ENCODE results near the gene MLC1. TPM values are rescaled to one million over a fixed set of nuclear protein-coding genes. Genes with fewer than 3 reads are reported as not detected.

Gene MLC1
- polyA plus RNA-seq, 3 donors from 2014 or later: 64.8 to 123 (median 71.7) TPM

- Mint-ChIP-seq H3K4me1 (peaks cover 0 to 15% of the 10 kb centered on the region in 2 donors), H3K9me3 (peaks cover 0 to 1% (median 0%) of the 10 kb centered on the region in 6 donors), H3K27ac (no peak overlapping the region), H3K27me3 (ENCODE audit: low read depth in 3 of 3) (peaks cover under 1 to 10% (median 6%) of the 10 kb centered on the region in 3 donors), H3K36me3 (no peaks in the 10 kb centered on the region), H3K4me3 (peak overlapping the region in 1 of 5 donors; percentile 3)
- DNase-seq: no peak
Measured at GRCh38 chr22:50014053-50014501, 71.1 kb downstream of the MLC1 start.

GRCh38 chr22:50012211-50013181 is 72.7 kb downstream of the MLC1 start, which contains the start of gene IL17REL:
Gene IL17REL (minus strand): TSS chr22:50012765. CDS start chr22:50012646, 119 bp downstream.
- H3K27me3 Mint-ChIP-seq (ENCODE audit: low read depth in 3 of 3): peaks cover 4 to 12% (median 6%) of the 10 kb centered on the region in 3 donors
- H3K4me1 Mint-ChIP-seq: peaks cover 0 to 4% of the 10 kb centered on the region in 2 donors
- no peaks in the 10 kb centered on the region for H3K36me3 Mint-ChIP-seq
- peak within 1 kb of the TSS in 3 of 6 donors; percentile 16 to 53 (median 25) for H3K27ac Mint-ChIP-seq
- no peak for DNase-seq
- H3K4me3 Mint-ChIP-seq: peak within 1 kb of the TSS in 1 of 5 donors; percentile 60
- peaks cover 0 to 1% (median 0%) of the 10 kb centered on the region in 6 donors for H3K9me3 Mint-ChIP-seq

GRCh38 chr22:50011447-50012210 is 73.6 kb downstream of the MLC1 start:
- DNase-seq: no peak
- peaks cover 0 to 1% (median 0%) of the 10 kb centered on the region in 6 donors for H3K9me3 Mint-ChIP-seq
- peaks cover 6 to 12% (median 7%) of the 10 kb centered on the region in 3 donors for H3K27me3 Mint-ChIP-seq (ENCODE audit: low read depth in 3 of 3)
- H3K27ac Mint-ChIP-seq: peak overlapping the region in 3 of 6 donors; percentile 16 to 53 (median 25)
- peak overlapping the region in 1 of 5 donors; percentile 60 for H3K4me3 Mint-ChIP-seq
- H3K36me3 Mint-ChIP-seq: no peaks in the 10 kb centered on the region
- peaks cover 0 to 4% of the 10 kb centered on the region in 2 donors for H3K4me1 Mint-ChIP-seq

- DNase-seq: peak; percentile 32 to 51 (median 34)
- no peaks in the 10 kb centered on the region for H3K36me3 Mint-ChIP-seq
- H3K4me3 Mint-ChIP-seq: peak overlapping the region in 1 of 5 donors; percentile 60
- H3K9me3 Mint-ChIP-seq: peaks cover 0 to 1% (median 0%) of the 10 kb centered on the region in 6 donors
- H3K4me1 Mint-ChIP-seq: peaks cover 0 to 4% of the 10 kb centered on the region in 2 donors
- H3K27me3 Mint-ChIP-seq (ENCODE audit: low read depth in 3 of 3): peaks cover 6 to 12% (median 7%) of the 10 kb centered on the region in 3 donors
- H3K27ac Mint-ChIP-seq: peak overlapping the region in 1 of 6 donors; percentile 16
Measured at GRCh38 chr22:50010676-50011446, 74.4 kb downstream of the MLC1 start.

GRCh38 chr22:50009765-50010675 is 75.2 kb downstream of the MLC1 start:
- H3K27ac Mint-ChIP-seq: no peak overlapping the region
- no peak for DNase-seq
- peak overlapping the region in 2 of 5 donors; percentile 2 to 30 for H3K4me3 Mint-ChIP-seq

More at GRCh38 chr22:50009765-50010675, 75.2 kb downstream of the MLC1 start:
- H3K9me3 Mint-ChIP-seq: peaks cover 0 to 1% (median 0%) of the 10 kb centered on the region in 6 donors
- H3K36me3 Mint-ChIP-seq: no peaks in the 10 kb centered on the region
- H3K27me3 Mint-ChIP-seq (ENCODE audit: low read depth in 3 of 3): peaks cover 6 to 12% (median 7%) of the 10 kb centered on the region in 3 donors
- peaks cover 0 to 4% of the 10 kb centered on the region in 2 donors for H3K4me1 Mint-ChIP-seq

Other genes with a start within 250 kb of the MLC1 start
- 1 to 10 TPM; 4.1 to 9.7 (median 4.6) TPM for gene ZBED4, start 231.6 kb downstream of the MLC1 start, polyA plus RNA-seq
- 10 to 100 TPM; 11.7 to 26.6 (median 12.6) TPM for gene ALG12, start 167.0 kb downstream of the MLC1 start, polyA plus RNA-seq
- gene CRELD2, start 166.8 kb downstream of the MLC1 start, polyA plus RNA-seq: 10 to 100 TPM; 61.3 to 94.8 (median 76.9) TPM
- 10 to 100 TPM; 14.5 to 20.6 (median 15.8) TPM for gene PIM3, start 124.7 kb downstream of the MLC1 start, polyA plus RNA-seq
- gene IL17REL, start 72.7 kb downstream of the MLC1 start, polyA plus RNA-seq: not detected
- gene TTLL8, start 27.1 kb downstream of the MLC1 start, polyA plus RNA-seq: not detected
- 1 to 10 TPM in 1 of 3 donors, not detected in 2; 1.4 TPM for gene MOV10L1, start 4.6 kb upstream of the MLC1 start, polyA plus RNA-seq
- gene PANX2, start 85.3 kb upstream of the MLC1 start, polyA plus RNA-seq: under 1 TPM in 1 of 3 donors, not detected in 2; 0.07 TPM
- 10 to 100 TPM; 33.2 to 63.5 (median 35.3) TPM for gene TRABD, start 100.5 kb upstream of the MLC1 start, polyA plus RNA-seq
- 1 to 10 TPM; 2.6 to 5.7 (median 3.6) TPM for gene SELENOO, start 115.6 kb upstream of the MLC1 start, polyA plus RNA-seq
- gene TUBGCP6, start 159.6 kb upstream of the MLC1 start, polyA plus RNA-seq: 10 to 100 TPM in 2 of 3 donors, 1 to 10 TPM in 1; 5.2 to 18.0 (median 12.4) TPM
- 10 to 100 TPM in 2 of 3 donors, 1 to 10 TPM in 1; 10.0 to 13.4 (median 11.2) TPM for gene HDAC10, start 165.8 kb upstream of the MLC1 start, polyA plus RNA-seq
- gene MAPK12, start 176.3 kb upstream of the MLC1 start, polyA plus RNA-seq: under 1 TPM in 2 of 3 donors, not detected in 1; 0.13 to 0.31 TPM
- gene MAPK11, start 185.0 kb upstream of the MLC1 start, polyA plus RNA-seq: under 1 TPM in 2 of 3 donors, not detected in 1; 0.12 to 0.22 TPM
- 1 to 10 TPM in 2 of 3 donors, not detected in 1; 1.1 to 1.6 TPM for gene PLXNB2, start 222.2 kb upstream of the MLC1 start, polyA plus RNA-seq
- under 1 TPM in 2 of 3 donors, not detected in 1; 0.23 to 0.34 TPM for gene DENND6B, start 241.6 kb upstream of the MLC1 start, polyA plus RNA-seq

All from immature natural killer cell (primary cell).